ENCODE data around the gene CDKAL1. TPM values are rescaled to one million over a fixed set of nuclear protein-coding genes. Genes with fewer than 3 reads are reported as not detected.
A peak's percentile ranks its signal among the peaks of the same experiment; 100 is the strongest.

CDKAL1 gene
- total RNA-seq, 1 donor from 2014 or later, result 11.9 TPM

DNA sequence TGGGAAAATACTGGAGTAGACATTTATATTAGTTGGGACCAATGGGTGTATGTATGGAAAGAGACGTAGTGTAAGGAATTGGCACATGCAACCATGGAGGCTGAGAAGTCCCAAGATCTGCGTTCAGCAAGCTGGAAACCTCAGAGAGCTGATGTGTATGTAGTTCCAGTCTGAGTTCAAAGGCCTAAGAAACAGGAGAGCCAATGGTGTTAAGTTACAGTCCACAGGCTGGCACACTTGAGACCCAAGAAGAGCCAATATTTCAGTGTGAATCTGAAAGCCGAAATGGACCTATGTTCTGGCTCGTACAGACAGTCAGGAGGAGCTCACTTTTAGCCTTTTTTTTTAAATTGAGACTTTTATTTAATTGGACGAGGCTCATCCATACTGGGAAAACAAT, 244.2 kb downstream of the CDKAL1 start:
- DNase-seq (ENCODE audit: low spot score in 2 of 2), result no peak
- Histone ChIP-seq H3K9me3 (no peaks in the 10 kb centered on the region), H3K36me3 (peaks cover 0 to 4% of the 10 kb centered on the region in 2 donors), H3K27me3 (no peaks in the 10 kb centered on the region), H3K4me3 (no peak overlapping the region), H3K27ac (no peak overlapping the region), H3K4me1 (no peaks in the 10 kb centered on the region)
- TF ChIP-seq, protein P1, sequence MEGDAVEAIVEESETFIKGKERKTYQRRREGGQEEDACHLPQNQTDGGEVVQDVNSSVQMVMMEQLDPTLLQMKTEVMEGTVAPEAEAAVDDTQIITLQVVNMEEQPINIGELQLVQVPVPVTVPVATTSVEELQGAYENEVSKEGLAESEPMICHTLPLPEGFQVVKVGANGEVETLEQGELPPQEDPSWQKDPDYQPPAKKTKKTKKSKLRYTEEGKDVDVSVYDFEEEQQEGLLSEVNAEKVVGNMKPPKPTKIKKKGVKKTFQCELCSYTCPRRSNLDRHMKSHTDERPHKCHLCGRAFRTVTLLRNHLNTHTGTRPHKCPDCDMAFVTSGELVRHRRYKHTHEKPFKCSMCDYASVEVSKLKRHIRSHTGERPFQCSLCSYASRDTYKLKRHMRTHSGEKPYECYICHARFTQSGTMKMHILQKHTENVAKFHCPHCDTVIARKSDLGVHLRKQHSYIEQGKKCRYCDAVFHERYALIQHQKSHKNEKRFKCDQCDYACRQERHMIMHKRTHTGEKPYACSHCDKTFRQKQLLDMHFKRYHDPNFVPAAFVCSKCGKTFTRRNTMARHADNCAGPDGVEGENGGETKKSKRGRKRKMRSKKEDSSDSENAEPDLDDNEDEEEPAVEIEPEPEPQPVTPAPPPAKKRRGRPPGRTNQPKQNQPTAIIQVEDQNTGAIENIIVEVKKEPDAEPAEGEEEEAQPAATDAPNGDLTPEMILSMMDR (IDR thresholded peaks at IDR 0.05), result no peak
- intact Hi-C loops (cut with DNase I), result no loop called here

DNA sequence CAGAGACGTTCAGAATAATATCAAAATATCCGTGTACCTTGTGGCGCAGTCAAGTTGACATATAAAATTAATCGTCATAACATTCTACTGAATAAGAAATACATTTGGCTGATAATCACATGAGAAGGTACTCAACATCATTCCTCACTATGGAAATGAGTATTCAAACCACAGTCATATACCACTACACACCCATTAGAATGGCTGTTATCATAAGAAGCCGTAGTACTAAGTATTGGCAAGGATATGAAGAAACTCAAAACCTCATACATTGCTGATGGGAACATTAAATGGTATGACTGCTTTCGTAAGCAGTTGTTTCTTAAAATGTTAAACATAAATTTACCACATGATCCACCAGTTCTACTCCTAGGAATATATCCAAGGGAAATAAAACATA, 244.7 kb downstream of the CDKAL1 start:
- intact Hi-C loops (cut with DNase I), result no loop called here
- H3K27me3 ChIP-seq, result no peaks in the 10 kb centered on the region
- no peak for DNase-seq (ENCODE audit: low spot score in 2 of 2)
- no peak overlapping the region for H3K27ac ChIP-seq
- H3K4me3 ChIP-seq, result no peak overlapping the region
- TF ChIP-seq, protein P1 (IDR thresholded peaks at IDR 0.05), result no peak
- H3K9me3 ChIP-seq, result no peaks in the 10 kb centered on the region
- H3K4me1 ChIP-seq, result no peaks in the 10 kb centered on the region
- peaks cover 0 to 6% of the 10 kb centered on the region in 2 donors for H3K36me3 ChIP-seq

DNA sequence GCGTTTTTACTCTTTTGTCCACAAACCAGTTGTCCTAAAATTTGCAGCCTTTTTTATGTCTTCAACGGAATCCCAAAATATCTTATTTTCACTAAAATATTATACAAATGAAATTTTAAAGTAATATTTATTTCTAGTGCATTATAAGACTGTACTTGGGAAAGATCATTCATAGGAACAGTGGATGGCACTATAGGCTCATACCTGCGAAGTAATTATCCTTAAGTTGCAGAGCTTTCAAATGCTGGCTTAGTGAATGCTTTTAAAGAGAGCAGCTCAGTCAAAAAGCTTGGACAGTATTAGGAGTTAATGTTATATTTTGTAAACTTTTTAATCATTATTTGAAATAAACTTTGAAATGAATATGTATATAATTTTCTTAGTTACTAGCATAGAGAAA, 254.9 kb downstream of the CDKAL1 start:
- intact Hi-C loops (cut with DNase I), result loop anchor here (2.0 kb wide), 1 partner anchor 800 kb away; no protein-coding TSS in a partner anchor
- no peaks in the 10 kb centered on the region for H3K4me1 ChIP-seq
- H3K27me3 ChIP-seq, result no peaks in the 10 kb centered on the region
- no peaks in the 10 kb centered on the region for H3K36me3 ChIP-seq
- TF ChIP-seq, protein P1 (IDR thresholded peaks at IDR 0.05), result peak in 1 of 3 experiments; percentile 32
- no peaks in the 10 kb centered on the region for H3K9me3 ChIP-seq
- no peak for DNase-seq (ENCODE audit: low spot score in 2 of 2)
- H3K4me3 ChIP-seq, result no peak overlapping the region
- H3K27ac ChIP-seq, result no peak overlapping the region

DNA sequence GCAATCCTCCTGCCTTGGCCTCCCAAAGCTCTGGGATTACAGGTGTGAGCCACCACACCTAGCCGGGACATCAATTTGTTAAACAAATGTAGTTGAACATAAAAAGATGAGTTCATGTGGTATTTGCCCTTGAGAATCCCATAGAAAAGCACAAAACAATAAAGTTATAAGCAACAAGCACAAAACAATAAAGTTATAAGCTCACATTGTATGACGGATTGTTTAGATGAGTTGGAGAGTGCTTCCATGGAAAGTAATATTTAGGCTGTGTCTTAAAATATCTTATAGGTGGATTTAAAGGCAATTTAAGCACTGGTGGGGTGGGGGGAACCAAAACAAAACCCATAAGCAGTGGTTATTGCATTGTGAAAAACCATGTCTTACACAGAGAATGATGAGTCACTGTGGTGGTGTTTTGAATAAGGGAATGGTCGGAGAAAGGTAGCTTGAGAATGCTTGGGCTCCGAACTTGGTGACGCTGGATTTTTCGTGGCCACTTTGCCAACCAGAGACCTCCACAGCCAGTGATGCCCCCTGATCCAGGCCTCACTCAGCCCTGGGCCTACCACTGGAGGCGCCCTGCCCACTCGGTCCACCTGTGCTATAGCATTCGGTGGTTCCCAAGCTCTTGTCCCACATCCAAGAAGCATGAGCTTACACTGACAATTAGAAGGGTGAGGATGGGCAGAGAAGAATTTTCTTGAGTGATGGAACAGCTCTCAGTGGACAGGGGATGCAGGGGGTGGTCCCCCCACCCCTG, 256.0 kb downstream of the CDKAL1 start:
- no peaks in the 10 kb centered on the region for H3K4me1 ChIP-seq
- no peak overlapping the region for H3K4me3 ChIP-seq
- no peaks in the 10 kb centered on the region for H3K27me3 ChIP-seq
- no peak overlapping the region for H3K27ac ChIP-seq
- no peak for DNase-seq (ENCODE audit: low spot score in 2 of 2)
- no peaks in the 10 kb centered on the region for H3K36me3 ChIP-seq
- H3K9me3 ChIP-seq, result no peaks in the 10 kb centered on the region
- intact Hi-C loops (cut with DNase I), result no loop called here
- TF ChIP-seq, protein P1 (IDR thresholded peaks at IDR 0.05), result no peak

DNA sequence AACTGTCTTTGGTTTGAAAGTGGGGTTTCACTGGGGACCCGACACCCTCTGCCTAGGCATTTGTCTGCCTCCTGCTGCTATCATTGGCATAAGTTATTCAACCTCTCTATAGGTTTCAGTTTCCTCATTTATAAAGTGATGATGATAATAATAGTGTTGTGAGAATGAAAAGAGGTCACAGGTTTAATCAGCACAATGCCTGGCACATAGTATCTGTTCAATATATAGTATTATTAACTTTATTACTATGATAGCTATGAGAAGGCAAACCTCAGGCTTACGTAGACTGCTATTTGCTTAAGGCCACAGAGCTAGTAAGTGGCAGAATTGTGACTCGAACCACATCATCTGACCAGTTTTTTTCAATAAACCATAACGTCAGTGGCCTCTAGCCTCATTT, 256.8 kb downstream of the CDKAL1 start:
- DNase-seq (ENCODE audit: low spot score in 2 of 2), result no peak
- intact Hi-C loops (cut with DNase I), result no loop called here
- no peaks in the 10 kb centered on the region for H3K4me1 ChIP-seq
- H3K4me3 ChIP-seq, result no peak overlapping the region
- no peaks in the 10 kb centered on the region for H3K36me3 ChIP-seq
- H3K9me3 ChIP-seq, result no peaks in the 10 kb centered on the region
- TF ChIP-seq, protein P1 (IDR thresholded peaks at IDR 0.05), result no peak
- H3K27me3 ChIP-seq, result no peaks in the 10 kb centered on the region
- no peak overlapping the region for H3K27ac ChIP-seq

Data from ascending aorta (tissue), 2 donors.